GM18870 (cell line): ENCODE measurements around the gene HNRNPD.
"Not testable (repeated sequence)": the region's sequence is repeated elsewhere in the genome, so short reads cannot be mapped to it uniquely, and the experiment has no call there.

Source experiments
- ATAC-seq: cut with Tn5 transposase; IDR thresholded peaks from one replicate; pipeline ENCODE4 v1.9.1; 2021; ENCODE audit warnings: moderate library complexity; ENCODE audit not compliant: unreplicated experiment

Gene HNRNPD

GRCh38 chr4:82373816-82374625 is at the start of gene HNRNPD:
TSS of gene HNRNPD (minus strand) at chr4:82373991. CDS start at chr4:82373678, 313 bp downstream.
- peak; percentile 94 for ATAC-seq

- ATAC-seq = no peak
Measured at GRCh38 chr4:82422616-82423015, 48.8 kb upstream of the HNRNPD start.

GRCh38 chr4:82421796-82422560 is 48.2 kb upstream of the HNRNPD start:
- ATAC-seq = no peak

- no peak for ATAC-seq
Measured at GRCh38 chr4:82419451-82419850, 45.7 kb upstream of the HNRNPD start.

GRCh38 chr4:82415922-82416365 is 42.2 kb upstream of the HNRNPD start:
- no peak for ATAC-seq

- ATAC-seq = not testable (repeated sequence)
Measured at GRCh38 chr4:82415061-82415460, 41.3 kb upstream of the HNRNPD start.

GRCh38 chr4:82403725-82404124 is 29.9 kb upstream of the HNRNPD start:
- ATAC-seq = no peak

GRCh38 chr4:82402196-82402775 is 28.5 kb upstream of the HNRNPD start:
- ATAC-seq = no peak

GRCh38 chr4:82401600-82401999 is 27.8 kb upstream of the HNRNPD start:
- no peak for ATAC-seq

- ATAC-seq = no peak
Measured at GRCh38 chr4:82398263-82398662, 24.5 kb upstream of the HNRNPD start.

GRCh38 chr4:82397527-82397926 is 23.7 kb upstream of the HNRNPD start:
- no peak for ATAC-seq

- ATAC-seq = no peak
Measured at GRCh38 chr4:82394896-82395295, 21.1 kb upstream of the HNRNPD start.

GRCh38 chr4:82390061-82390460 is 16.3 kb upstream of the HNRNPD start:
- ATAC-seq = not testable (repeated sequence)

GRCh38 chr4:82388405-82388804 is 14.6 kb upstream of the HNRNPD start:
- ATAC-seq = no peak

GRCh38 chr4:82386312-82386711 is 12.5 kb upstream of the HNRNPD start:
- not testable (repeated sequence) for ATAC-seq

- ATAC-seq = no peak
Measured at GRCh38 chr4:82382751-82383150, 9.0 kb upstream of the HNRNPD start.

GRCh38 chr4:82381661-82382296 is 8.0 kb upstream of the HNRNPD start:
- ATAC-seq = no peak

GRCh38 chr4:82381235-82381634 is 7.4 kb upstream of the HNRNPD start:
- no peak for ATAC-seq

GRCh38 chr4:82380831-82381230 is 7.0 kb upstream of the HNRNPD start:
- no peak for ATAC-seq

- no peak for ATAC-seq
Measured at GRCh38 chr4:82380344-82380743, 6.6 kb upstream of the HNRNPD start.

- ATAC-seq = no peak
Measured at GRCh38 chr4:82376109-82376508, 2.3 kb upstream of the HNRNPD start.
